Gastrocnemius medialis (tissue), 4 donors: ENCODE results near the gene NFATC3. TPM values are rescaled to one million over a fixed set of nuclear protein-coding genes. Genes with fewer than 3 reads are reported as not detected.
A peak's percentile ranks its signal among the peaks of the same experiment; 100 is the strongest.

Experiments
- ATAC-seq, 2 donors: fragments of 150-250 bp; one replicate each; pipeline ENCODE4 v1.9.1; 2016
- DNase-seq, 2 donors: peaks; one replicate each; pipeline ENCODE4 v3.0.0-alpha.2; 2019
- H3K27ac ChIP-seq, 4 donors: fragments of 200-600 bp; sonication (generic); 1 replicate in 1 of 4; 2 replicates in 3 of 4; pipeline ENCODE4 v1.5.1; 2016 to 2018; ENCODE audit warnings: mild to moderate bottlenecking in 2 of 4, moderate library complexity in 1 of 4
- H3K27me3 ChIP-seq, 3 donors: fragments of 200-600 bp; sonication (generic) in 2 of 3; 1 replicate in 1 of 3; 2 replicates in 2 of 3; pipeline versions ENCODE4 v1.5.1 to v1.6.0; 2016 to 2019; ENCODE audit warnings: mild to moderate bottlenecking in 1 of 3, moderate library complexity in 1 of 3
- H3K36me3 ChIP-seq, 2 donors: fragments of 200-600 bp; sonication (generic) in 1 of 2; one replicate each; pipeline ENCODE4 v1.5.1; 2017 to 2018
- H3K4me1 ChIP-seq, 2 donors: fragments of 200-600 bp; sonication (generic) in 1 of 2; one replicate each; pipeline ENCODE4 v1.5.1; 2016 to 2017; ENCODE audit warnings: mild to moderate bottlenecking in 2 of 2
- H3K4me3 ChIP-seq, 4 donors: fragments of 200-600 bp; sonication (generic) in 3 of 4; 1 replicate in 1 of 4; 2 replicates in 3 of 4; pipeline ENCODE4 v1.5.1; 2016 to 2019; ENCODE audit warnings: mild to moderate bottlenecking in 2 of 4
- H3K9me3 ChIP-seq, 3 donors: fragments of 200-600 bp; sonication (generic) in 2 of 3; 1 replicate in 1 of 3; 2 replicates in 2 of 3; pipeline ENCODE4 v1.5.1; 2016 to 2019
- CTCF ChIP-seq, 5 experiments: fragments of 450-650 bp in 3 of 5; fragments of 200-600 bp in 2 of 5; sonication (generic) in 2 of 5; IDR thresholded peaks in 4 of 5; conservative IDR thresholded peaks in 1 of 5; 1 replicate in 4 of 5; 2 replicates in 1 of 5; pipeline ENCODE4 v1.5.1; 2016 to 2019; ENCODE audit warnings: antibody characterized with exemption in 5 of 5, mild to moderate bottlenecking in 3 of 5, moderate library complexity in 3 of 5
- POLR2A ChIP-seq, 2 donors: fragments of 450-650 bp; IDR thresholded peaks; one replicate each; pipeline ENCODE4 v1.6.1; 2017; ENCODE audit warnings: antibody characterized with exemption in 2 of 2, mild to moderate bottlenecking in 2 of 2, moderate library complexity in 2 of 2
- in situ Hi-C, 4 donors: fragments of 200-750 bp; cut with MboI; loops; one replicate each; pipeline versions ENCODE4 v1.15.0 to v1.8.0; 2017; ENCODE audit warnings: low sequenced_read_pairs in 4 of 4
- intact Hi-C: fragments of 100-400 bp; cut with DNase I; formaldehyde crosslinking; loops from one replicate; pipeline ENCODE4 v1.15.1; 2023; ENCODE audit warnings: low total_unique reads
- total RNA-seq, 4 donors: library from RNA; depleted of rRNA; stranded (reverse); fragments of >200 nt; gene quantifications; one replicate each; pipeline versions ENCODE4 v1.1.0 to v1.2.3, GENCODE V29; 2016

NFATC3 gene
- total RNA-seq, 4 donors from 2014 or later = 47.9 to 72.7 (median 70.7) TPM

- Histone ChIP-seq H3K27ac (peak overlapping the region; percentile 91 to 92 (median 92)), H3K27me3 (no peaks in the 10 kb centered on the region), H3K4me3 (no peak overlapping the region), H3K9me3 (no peaks in the 10 kb centered on the region), H3K36me3 (no peaks in the 10 kb centered on the region), H3K4me1 (peaks cover 36 to 43% of the 10 kb centered on the region in 2 donors)
- in situ Hi-C loops (no loop called here), intact Hi-C loops (no loop called here)
- ATAC-seq = no peak
- DNase-seq = no peak
- TF ChIP-seq POLR2A (IDR thresholded peaks at IDR 0.05) (no peak), CTCF (IDR thresholded peaks at IDR 0.05 in 4 of 5, conservative IDR thresholded peaks at IDR 0.05 in 1 of 5) (no peak)
Measured at GRCh38 chr16:68200088-68200783, 115.1 kb downstream of the NFATC3 start.

DNA sequence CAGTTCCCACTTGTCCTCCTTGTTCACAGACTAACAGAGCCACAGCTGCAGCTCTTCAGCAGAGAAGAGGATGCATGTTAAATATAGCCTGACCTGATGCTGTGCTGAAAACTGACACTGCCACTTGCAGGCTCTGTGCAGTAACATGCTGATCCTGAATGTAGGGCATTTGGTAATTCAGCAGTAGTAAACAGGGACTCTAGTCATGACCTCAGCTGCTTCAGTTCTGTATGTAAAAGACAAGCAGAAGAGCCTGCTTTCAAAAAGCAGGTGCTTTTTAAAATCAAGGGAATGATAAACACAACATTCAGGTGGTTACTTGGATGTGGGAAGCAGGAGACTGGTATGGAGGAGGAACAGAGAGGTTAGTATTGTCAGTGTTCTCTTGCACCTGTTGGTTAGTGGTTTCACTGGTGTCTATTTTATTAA, 116.9 kb downstream of the NFATC3 start:
- Histone ChIP-seq H3K4me3 (no peak overlapping the region), H3K27ac (peak overlapping the region; percentile 91 to 92 (median 92)), H3K36me3 (no peaks in the 10 kb centered on the region), H3K4me1 (peaks cover 36 to 48% of the 10 kb centered on the region in 2 donors), H3K27me3 (no peaks in the 10 kb centered on the region), H3K9me3 (no peaks in the 10 kb centered on the region)
- ATAC-seq (peak; percentile 99), DNase-seq (peak; percentile 79 to 81)
- TF ChIP-seq CTCF (IDR thresholded peaks at IDR 0.05 in 4 of 5, conservative IDR thresholded peaks at IDR 0.05 in 1 of 5) = no peak
- peak in 1 of 2 donors; percentile 60 for TF ChIP-seq POLR2A (IDR thresholded peaks at IDR 0.05)
- in situ Hi-C loops = no loop called here
- intact Hi-C loops = no loop called here

DNA sequence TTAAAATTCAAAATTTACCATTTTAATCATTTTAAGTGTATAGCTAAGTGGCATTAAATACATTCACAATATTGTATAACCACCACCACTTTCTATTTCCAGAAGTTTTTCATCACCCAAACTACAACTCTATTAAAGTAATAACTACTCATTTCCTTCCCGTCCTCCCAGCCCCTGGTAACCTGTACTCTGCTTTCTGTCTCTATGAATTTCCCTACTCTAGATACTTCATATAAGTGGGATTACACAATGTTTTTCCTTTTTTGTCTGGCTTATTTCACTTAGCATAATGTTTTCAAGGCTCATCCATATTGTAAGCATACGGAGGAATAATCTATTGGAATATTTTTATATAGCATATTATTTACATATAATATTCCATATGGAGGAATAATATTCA, 121.1 kb downstream of the NFATC3 start:
- in situ Hi-C loops = no loop called here
- no peak for ATAC-seq

DNA sequence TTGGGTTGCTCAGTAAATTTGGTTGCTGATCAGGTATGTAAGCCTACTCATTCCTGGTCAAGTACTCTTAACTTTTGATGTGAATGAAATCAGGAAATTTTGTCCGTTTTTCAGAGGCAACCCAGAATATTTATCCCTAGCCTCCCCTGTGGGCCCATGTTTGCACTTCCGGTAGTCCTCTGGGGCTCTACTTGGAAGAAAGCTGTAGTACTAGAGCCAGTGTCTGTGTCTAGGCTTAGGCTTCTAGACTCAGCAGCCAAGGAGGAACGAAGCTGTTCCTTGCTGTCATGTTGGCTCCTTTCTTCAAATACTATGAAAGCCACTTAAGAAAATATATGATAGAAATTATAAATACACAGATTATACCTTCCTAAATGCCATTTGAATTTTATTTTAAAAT, 129.6 kb downstream of the NFATC3 start:
- Histone ChIP-seq H3K36me3 (no peaks in the 10 kb centered on the region), H3K9me3 (no peaks in the 10 kb centered on the region), H3K27me3 (no peaks in the 10 kb centered on the region), H3K4me1 (peaks cover 1 to 12% of the 10 kb centered on the region in 2 donors), H3K4me3 (no peak overlapping the region), H3K27ac (peak overlapping the region; percentile 3 to 49 (median 29))
- intact Hi-C loops = no loop called here
- DNase-seq = no peak
- TF ChIP-seq CTCF (IDR thresholded peaks at IDR 0.05 in 4 of 5, conservative IDR thresholded peaks at IDR 0.05 in 1 of 5) = no peak
- TF ChIP-seq POLR2A (IDR thresholded peaks at IDR 0.05) = no peak
- in situ Hi-C loops = loop anchor here in 1 of 4 donors (10.0 kb wide), 1 partner anchor 110 kb away; no protein-coding TSS in a partner anchor
- ATAC-seq = peak in 1 of 2 donors; percentile 63

More for the DNA sequence above, 121.1 kb downstream of the NFATC3 start:
- no peaks in the 10 kb centered on the region for H3K9me3 ChIP-seq
- intact Hi-C loops = no loop called here
- no peaks in the 10 kb centered on the region for H3K27me3 ChIP-seq
- peaks cover 20 to 32% of the 10 kb centered on the region in 2 donors for H3K4me1 ChIP-seq
- TF ChIP-seq CTCF (IDR thresholded peaks at IDR 0.05 in 4 of 5, conservative IDR thresholded peaks at IDR 0.05 in 1 of 5) = no peak
- TF ChIP-seq POLR2A (IDR thresholded peaks at IDR 0.05) = no peak
- no peak overlapping the region for H3K4me3 ChIP-seq
- H3K36me3 ChIP-seq = no peaks in the 10 kb centered on the region
- peak overlapping the region in 1 of 4 donors; percentile 92 for H3K27ac ChIP-seq
- DNase-seq = no peak
